Right forelimb (tissue), 1 donor: Measurements from ENCODE around the gene CAPZA2.
"Not testable (repeated sequence)": the region's sequence is repeated elsewhere in the genome, so short reads cannot be mapped to it uniquely, and the experiment has no call there.

Experiments used
- DNase-seq: peaks from one replicate; pipeline ENCODE4 v3.0.0-alpha.2; 2018

Gene CAPZA2

GRCh38 chr7:116955801-116956476 lies 93.6 kb downstream of the CAPZA2 start:
- no peak for DNase-seq

DNA sequence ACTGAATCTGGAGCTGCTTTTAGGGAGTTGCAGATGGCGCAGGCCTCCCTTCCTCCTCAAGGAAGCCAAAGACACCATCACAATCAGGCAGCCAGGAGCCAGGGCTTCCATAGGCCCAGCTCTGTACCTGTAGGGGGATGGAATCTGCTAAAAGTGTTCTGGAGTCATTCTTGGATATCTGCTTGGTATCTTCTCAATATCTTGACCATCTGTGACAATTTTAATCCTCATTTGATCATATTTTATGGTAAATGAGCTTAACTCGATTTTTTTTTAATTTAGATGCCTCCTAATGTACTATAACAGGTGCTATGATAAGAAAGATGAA lies 94.1 kb downstream of the CAPZA2 start:
- DNase-seq = no peak

- no peak for DNase-seq
These were observed 95.5 kb downstream of the CAPZA2 start for GRCh38 chr7:116957874-116958273.

GRCh38 chr7:116961966-116962673 lies 99.7 kb downstream of the CAPZA2 start:
- DNase-seq = not testable (repeated sequence)

DNA sequence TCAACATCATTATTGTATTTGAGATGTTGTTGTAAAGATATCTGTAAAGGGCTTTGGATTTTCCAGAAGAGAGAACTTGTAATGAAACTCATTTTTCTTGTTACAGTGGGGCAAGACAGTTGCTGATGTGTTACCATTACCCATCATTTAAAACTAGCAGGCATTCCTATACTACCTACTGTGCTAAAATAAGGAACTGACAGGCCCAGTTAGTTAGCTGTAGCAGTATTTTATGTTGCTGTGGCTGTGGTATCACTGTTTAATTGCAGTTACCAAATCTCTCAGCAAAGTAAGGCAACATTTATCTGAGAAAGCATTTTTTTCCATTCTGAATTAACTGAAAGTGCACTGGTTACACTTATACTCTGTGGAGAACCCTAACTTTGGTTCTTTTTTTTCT lies 100.8 kb downstream of the CAPZA2 start:
- no peak for DNase-seq

- no peak for DNase-seq
These were observed 104.2 kb downstream of the CAPZA2 start for GRCh38 chr7:116966601-116967000.

- DNase-seq = no peak
These were observed 105.0 kb downstream of the CAPZA2 start for GRCh38 chr7:116967254-116967922.

DNA sequence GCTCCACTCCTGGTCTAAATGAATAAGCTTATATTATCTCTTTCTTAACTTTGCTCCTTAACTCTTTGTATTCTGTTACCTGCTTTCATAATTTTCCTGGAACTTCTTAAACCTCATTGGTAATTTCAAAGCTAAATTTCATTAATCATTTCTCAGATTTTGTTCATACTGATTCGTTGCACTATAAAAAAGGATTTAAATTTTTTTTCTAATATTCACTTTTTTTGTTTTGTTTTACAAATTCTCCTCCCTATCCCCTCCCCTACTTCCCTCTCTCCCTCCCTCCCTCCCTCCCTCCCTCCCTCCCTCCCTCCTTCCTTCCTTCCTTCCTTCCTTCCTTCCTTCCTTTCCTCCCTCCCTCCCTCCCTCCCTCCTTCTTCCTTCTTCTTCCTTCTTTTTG lies 105.6 kb downstream of the CAPZA2 start:
- no peak for DNase-seq

DNA sequence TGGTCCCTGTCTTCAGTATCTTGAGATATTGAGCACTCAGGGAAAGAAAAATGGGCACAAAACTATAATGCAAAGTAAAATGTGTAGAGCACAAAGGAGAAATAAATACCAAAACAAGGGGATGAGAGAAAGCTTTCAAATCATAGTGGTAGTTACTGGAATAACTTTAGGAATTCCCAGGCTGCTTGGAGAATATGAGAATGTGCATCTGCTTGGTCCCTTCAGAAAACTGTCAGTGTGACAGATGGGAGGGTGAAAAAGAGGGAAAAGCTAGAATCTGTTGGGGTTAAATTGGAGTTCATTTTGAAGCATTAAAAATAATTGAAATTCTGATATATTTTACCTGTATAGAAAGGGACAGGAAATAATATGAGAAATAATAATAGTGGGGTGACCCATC lies 106.2 kb downstream of the CAPZA2 start:
- no peak for DNase-seq

DNA sequence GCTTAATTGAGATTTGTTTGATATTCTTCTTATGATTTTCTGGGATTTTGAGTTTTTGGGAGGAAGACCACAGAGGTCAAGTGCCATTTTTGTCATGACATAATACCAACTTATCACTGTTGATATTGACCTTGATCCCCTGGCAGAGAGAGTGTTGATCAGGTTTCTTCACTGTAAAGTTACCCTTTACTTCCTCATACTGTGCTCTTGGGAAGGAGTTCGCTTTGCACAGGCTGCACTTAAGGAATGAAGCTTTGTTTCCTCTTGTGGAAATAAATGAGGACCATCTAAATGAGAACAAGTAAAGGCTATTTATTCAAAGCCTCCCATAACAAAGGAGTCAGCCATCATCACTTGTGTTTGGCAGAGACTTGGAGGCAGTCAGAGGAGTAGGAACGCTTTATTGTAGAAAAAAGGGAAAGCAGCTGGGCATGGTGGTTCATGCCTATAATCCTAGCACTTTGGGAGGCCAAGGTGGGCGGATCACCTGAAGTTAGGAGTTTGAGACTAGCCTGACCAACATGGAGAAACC lies 107.0 kb downstream of the CAPZA2 start:
- DNase-seq = no peak

GRCh38 chr7:116970238-116970910 lies 108.0 kb downstream of the CAPZA2 start:
- DNase-seq = no peak

- not testable (repeated sequence) for DNase-seq
These were observed 108.8 kb downstream of the CAPZA2 start for GRCh38 chr7:116971153-116971552.
